Peyer's patch (tissue), 4 donors: ENCODE data around the gene PDC. TPM values are rescaled to one million over a fixed set of nuclear protein-coding genes. Genes with fewer than 3 reads are reported as not detected.

Experiments used
- DNase-seq, 3 donors: peaks; one replicate each; pipeline ENCODE4 v3.0.0-alpha.2; 2017 to 2019
- H3K27ac ChIP-seq, 4 donors: fragments of 200-600 bp; sonication (generic); one replicate each; pipeline ENCODE4 v1.5.1; 2016 to 2019
- H3K27me3 ChIP-seq, 2 donors: fragments of 200-600 bp; sonication (generic); one replicate each; pipeline ENCODE4 v1.5.1; 2019
- H3K36me3 ChIP-seq, 3 donors: fragments of 200-600 bp; sonication (generic); one replicate each; pipeline ENCODE4 v1.5.1; 2016 to 2019
- H3K4me1 ChIP-seq, 4 donors: fragments of 200-600 bp; sonication (generic); one replicate each; pipeline ENCODE4 v1.5.1; 2016 to 2019
- H3K4me3 ChIP-seq, 4 donors: fragments of 200-600 bp; sonication (generic); 1 replicate in 3 of 4; 2 replicates in 1 of 4; pipeline ENCODE4 v1.5.1; 2016 to 2019; ENCODE audit warnings: mild to moderate bottlenecking in 1 of 4
- H3K9me3 ChIP-seq, 4 donors: fragments of 200-600 bp; sonication (generic); one replicate each; pipeline ENCODE4 v1.5.1; 2016 to 2019; ENCODE audit warnings: mild to moderate bottlenecking in 1 of 4
- CTCF ChIP-seq, 6 experiments: fragments of 450-650 bp in 4 of 6; fragments of 200-600 bp in 2 of 6; sonication (generic) in 1 of 6; IDR thresholded peaks; one replicate each; pipeline ENCODE4 v1.5.1; 2017 to 2019; ENCODE audit warnings: antibody characterized with exemption in 6 of 6, mild to moderate bottlenecking in 3 of 6, moderate library complexity in 1 of 6
- POLR2A ChIP-seq, 2 donors: fragments of 450-650 bp; IDR thresholded peaks; one replicate each; pipeline ENCODE4 v1.5.1; 2017; ENCODE audit warnings: antibody characterized with exemption in 2 of 2, mild to moderate bottlenecking in 2 of 2, moderate library complexity in 2 of 2
- total RNA-seq, 4 donors: library from RNA; depleted of rRNA; stranded (reverse); fragments of >200 nt; gene quantifications; one replicate each; pipeline ENCODE4 v1.1.0, GENCODE V29; 2016

Gene PDC
- total RNA-seq, result not detected

- Histone ChIP-seq H3K4me1 (no peaks in the 10 kb centered on the region), H3K9me3 (no peaks in the 10 kb centered on the region), H3K27me3 (no peaks in the 10 kb centered on the region), H3K27ac (no peak within 1 kb of the TSS), H3K4me3 (no peak within 1 kb of the TSS), H3K36me3 (no peaks in the 10 kb centered on the region)
- no peak for DNase-seq
- TF ChIP-seq CTCF (IDR thresholded peaks at IDR 0.05) (no peak), POLR2A (IDR thresholded peaks at IDR 0.05) (no peak)
These were observed at the start of gene PDC for GRCh38 chr1:186461014-186461413. PDC (minus strand) TSS chr1:186461114; CDS start chr1:186449459, 11,655 bp downstream.

- Histone ChIP-seq H3K4me3 (no peak overlapping the region), H3K27ac (no peak overlapping the region), H3K9me3 (peaks cover 0 to 5% (median 0%) of the 10 kb centered on the region in 4 donors), H3K36me3 (no peaks in the 10 kb centered on the region), H3K27me3 (no peaks in the 10 kb centered on the region), H3K4me1 (no peaks in the 10 kb centered on the region)
- DNase-seq, result no peak
- no peak for TF ChIP-seq POLR2A (IDR thresholded peaks at IDR 0.05)
- no peak for TF ChIP-seq CTCF (IDR thresholded peaks at IDR 0.05)
These were observed 42.3 kb upstream of the PDC start for GRCh38 chr1:186503190-186503589.

GRCh38 chr1:186502087-186502486 lies 41.2 kb upstream of the PDC start:
- Histone ChIP-seq H3K9me3 (peaks cover 0 to 5% (median 0%) of the 10 kb centered on the region in 4 donors), H3K27ac (no peak overlapping the region), H3K27me3 (no peaks in the 10 kb centered on the region), H3K4me1 (no peaks in the 10 kb centered on the region), H3K4me3 (no peak overlapping the region), H3K36me3 (no peaks in the 10 kb centered on the region)
- DNase-seq, result no peak
- TF ChIP-seq CTCF (IDR thresholded peaks at IDR 0.05) (no peak), POLR2A (IDR thresholded peaks at IDR 0.05) (no peak)

GRCh38 chr1:186500804-186501203 lies 39.9 kb upstream of the PDC start:
- H3K4me3 ChIP-seq, result no peak overlapping the region
- DNase-seq, result no peak

GRCh38 chr1:186499571-186499970 lies 38.7 kb upstream of the PDC start:
- H3K4me3 ChIP-seq, result no peak overlapping the region
- no peaks in the 10 kb centered on the region for H3K9me3 ChIP-seq
- no peak for TF ChIP-seq CTCF (IDR thresholded peaks at IDR 0.05)
- TF ChIP-seq POLR2A (IDR thresholded peaks at IDR 0.05), result no peak
- no peaks in the 10 kb centered on the region for H3K27me3 ChIP-seq
- no peaks in the 10 kb centered on the region for H3K4me1 ChIP-seq
- no peak for DNase-seq
- no peaks in the 10 kb centered on the region for H3K36me3 ChIP-seq
- H3K27ac ChIP-seq, result no peak overlapping the region

More at GRCh38 chr1:186500804-186501203, 39.9 kb upstream of the PDC start:
- H3K4me1 ChIP-seq, result no peaks in the 10 kb centered on the region
- no peaks in the 10 kb centered on the region for H3K27me3 ChIP-seq
- no peaks in the 10 kb centered on the region for H3K36me3 ChIP-seq
- H3K27ac ChIP-seq, result no peak overlapping the region
- TF ChIP-seq POLR2A (IDR thresholded peaks at IDR 0.05), result no peak
- TF ChIP-seq CTCF (IDR thresholded peaks at IDR 0.05), result no peak
- H3K9me3 ChIP-seq, result peaks cover 0 to 3% (median 0%) of the 10 kb centered on the region in 4 donors
